HepG2 (cell line): ENCODE results near the gene SYCP2L. TPM values are rescaled to one million over a fixed set of nuclear protein-coding genes. Genes with fewer than 3 reads are reported as not detected.
A peak's percentile ranks its signal among the peaks of the same experiment; 100 is the strongest.

ENCODE experiments used
- DMAP1 ChIP-seq: IDR thresholded peaks from 2 replicates; pipeline ENCODE4 v1.6.1; 2016
- FIP1L1 ChIP-seq: fragments of 200-400 bp; formaldehyde crosslinking; IDR thresholded peaks from 2 replicates; pipeline ENCODE4 v1.6.1; 2018; ENCODE audit warnings: low read depth, mild to moderate bottlenecking, low read length, moderate library complexity, borderline replicate concordance; ENCODE audit not compliant: insufficient read depth
- HDAC2 ChIP-seq: sonication (generic); formaldehyde crosslinking; IDR thresholded peaks from 2 replicates; pipeline ENCODE4 v1.4.0; 2020; ENCODE audit warnings: missing genetic modification reagents
- KAT8 ChIP-seq: IDR thresholded peaks from 2 replicates; pipeline ENCODE4 v1.6.1; 2016; ENCODE audit warnings: missing genetic modification reagents, missing compliant biosample characterization
- MED1 ChIP-seq: sonication (generic); formaldehyde crosslinking; IDR thresholded peaks from 2 replicates; pipeline ENCODE4 v1.4.0; 2020; ENCODE audit warnings: missing genetic modification reagents
- MXD4 ChIP-seq: IDR thresholded peaks from 2 replicates; pipeline ENCODE4 v1.6.1; 2016; ENCODE audit warnings: mild to moderate bottlenecking, missing biosample characterization, missing genetic modification reagents
- NFIC ChIP-seq: IDR thresholded peaks from 2 replicates; pipeline ENCODE4 v1.6.1; 2012; ENCODE audit warnings: mild to moderate bottlenecking, low read length, inconsistent platforms
- NR2F6 ChIP-seq, 2 experiments: IDR thresholded peaks; 2 replicates each; pipeline ENCODE4 v1.6.1; 2016; ENCODE audit warnings: antibody characterized with exemption in 1 of 2, mild to moderate bottlenecking in 1 of 2
- PLSCR1 ChIP-seq: sonication (generic); formaldehyde crosslinking; IDR thresholded peaks from 2 replicates; pipeline ENCODE4 v1.5.0; 2020; ENCODE audit warnings: missing genetic modification reagents, mild to moderate bottlenecking, borderline replicate concordance
- RXRB ChIP-seq: IDR thresholded peaks from 2 replicates; pipeline ENCODE4 v1.6.1; 2016; ENCODE audit warnings: borderline replicate concordance, missing genetic modification reagents, missing compliant biosample characterization
- TGIF2 ChIP-seq: IDR thresholded peaks from 2 replicates; pipeline ENCODE4 v1.6.1; 2016; ENCODE audit warnings: control low read depth, missing compliant biosample characterization
- ZBTB39 ChIP-seq: sonication (generic); formaldehyde crosslinking; IDR thresholded peaks from 2 replicates; pipeline ENCODE4 v1.5.0; 2020; ENCODE audit warnings: missing genetic modification reagents
- ZBTB7B ChIP-seq: sonication (generic); formaldehyde crosslinking; IDR thresholded peaks from 2 replicates; pipeline ENCODE4 v1.4.0; 2020; ENCODE audit warnings: missing genetic modification reagents
- ZNF282 ChIP-seq: fragments of 450-650 bp; IDR thresholded peaks from 2 replicates; pipeline ENCODE4 v1.6.1; 2018; ENCODE audit not compliant: partially characterized antibody
- ZNF460 ChIP-seq: sonication (generic); formaldehyde crosslinking; IDR thresholded peaks from 2 replicates; pipeline ENCODE4 v1.5.1; 2020; ENCODE audit warnings: missing genetic modification reagents, mild to moderate bottlenecking, borderline replicate concordance
- ZNF484 ChIP-seq: sonication (generic); formaldehyde crosslinking; IDR thresholded peaks from 2 replicates; pipeline ENCODE4 v1.5.1; 2020; ENCODE audit warnings: mild to moderate bottlenecking, low read depth, missing genetic modification reagents, borderline replicate concordance
- ZNF850 ChIP-seq: sonication (generic); formaldehyde crosslinking; conservative IDR thresholded peaks from 2 replicates; pipeline ENCODE4 v1.9.0; 2021; ENCODE audit warnings: mild to moderate bottlenecking, missing genetic modification reagents
- ZSCAN25 ChIP-seq: sonication (generic); formaldehyde crosslinking; IDR thresholded peaks from 2 replicates; pipeline ENCODE4 v1.8.0; 2022; ENCODE audit warnings: mild to moderate bottlenecking, missing genetic modification reagents
- polyA plus RNA-seq, 8 experiments: library from polyadenylated mRNA; depleted of rRNA in 3 of 8; stranded (reverse) in 7 of 8; unstranded in 1 of 8; fragments of >200 nt; fragmentation: Illumina TruSeq in 4 of 8; extraction: Trizol in 4 of 8; gene quantifications; 2 replicates each; pipeline versions ENCODE4 v1.2.1 to v1.2.3, GENCODE V29; 2011 to 2016; ENCODE audit warnings: low read depth in 4 of 8, missing spikeins in 1 of 8, mixed read lengths in 1 of 8; ENCODE audit not compliant: insufficient read depth in 1 of 8
- total RNA-seq, 5 experiments: library from RNA; depleted of rRNA; stranded (reverse); fragments of >200 nt; fragmentation: Illumina TruSeq; extraction: Trizol; gene quantifications; 2 replicates each; pipeline ENCODE4 v1.2.3, GENCODE V29; 2016; ENCODE audit warnings: low read depth in 1 of 5
- TF ChIP-seq, protein P1 (sequence below): sonication (generic); formaldehyde crosslinking; IDR thresholded peaks from 2 replicates; pipeline ENCODE4 v1.5.0; 2020; ENCODE audit warnings: missing genetic modification reagents
- TF ChIP-seq, protein P2 (sequence below): sonication (generic); formaldehyde crosslinking; IDR thresholded peaks from 2 replicates; pipeline ENCODE4 v1.8.1; 2022; ENCODE audit warnings: low read depth, mild to moderate bottlenecking, missing genetic modification reagents

SYCP2L gene
- total and polyA plus RNA-seq, 2 of the 13 experiments (the other 11 are each of a cell fraction or from before 2014, with no cell fraction given): 0.22 to 0.54 TPM

GRCh38 chr6:11007715-11008608 is 121.1 kb downstream of the SYCP2L start (continued):
- TF ChIP-seq HDAC2: peak; percentile 40; the same call in 1 of the 2 replicates
- TF ChIP-seq MED1: peak; percentile 72
- TF ChIP-seq KAT8: peak; percentile 27; the same call in 1 of the 2 replicates
- TF ChIP-seq TGIF2 (CRISPR knock-in tag): peak; percentile 68; the same call in 1 of the 2 replicates
- TF ChIP-seq ZNF850 (CRISPR knock-in tag): no peak
- no peak for TF ChIP-seq ZSCAN25 (CRISPR knock-in tag)
- TF ChIP-seq ZNF484: no peak
- peak; percentile 43; the same call in 1 of the 2 replicates for TF ChIP-seq NFIC
- TF ChIP-seq, protein P1, sequence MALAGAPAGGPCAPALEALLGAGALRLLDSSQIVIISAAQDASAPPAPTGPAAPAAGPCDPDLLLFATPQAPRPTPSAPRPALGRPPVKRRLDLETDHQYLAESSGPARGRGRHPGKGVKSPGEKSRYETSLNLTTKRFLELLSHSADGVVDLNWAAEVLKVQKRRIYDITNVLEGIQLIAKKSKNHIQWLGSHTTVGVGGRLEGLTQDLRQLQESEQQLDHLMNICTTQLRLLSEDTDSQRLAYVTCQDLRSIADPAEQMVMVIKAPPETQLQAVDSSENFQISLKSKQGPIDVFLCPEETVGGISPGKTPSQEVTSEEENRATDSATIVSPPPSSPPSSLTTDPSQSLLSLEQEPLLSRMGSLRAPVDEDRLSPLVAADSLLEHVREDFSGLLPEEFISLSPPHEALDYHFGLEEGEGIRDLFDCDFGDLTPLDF (CRISPR knock-in tag): no peak
- TF ChIP-seq ZBTB7B (CRISPR knock-in tag): no peak; the same call in 1 of the 2 replicates
- TF ChIP-seq, protein P2, sequence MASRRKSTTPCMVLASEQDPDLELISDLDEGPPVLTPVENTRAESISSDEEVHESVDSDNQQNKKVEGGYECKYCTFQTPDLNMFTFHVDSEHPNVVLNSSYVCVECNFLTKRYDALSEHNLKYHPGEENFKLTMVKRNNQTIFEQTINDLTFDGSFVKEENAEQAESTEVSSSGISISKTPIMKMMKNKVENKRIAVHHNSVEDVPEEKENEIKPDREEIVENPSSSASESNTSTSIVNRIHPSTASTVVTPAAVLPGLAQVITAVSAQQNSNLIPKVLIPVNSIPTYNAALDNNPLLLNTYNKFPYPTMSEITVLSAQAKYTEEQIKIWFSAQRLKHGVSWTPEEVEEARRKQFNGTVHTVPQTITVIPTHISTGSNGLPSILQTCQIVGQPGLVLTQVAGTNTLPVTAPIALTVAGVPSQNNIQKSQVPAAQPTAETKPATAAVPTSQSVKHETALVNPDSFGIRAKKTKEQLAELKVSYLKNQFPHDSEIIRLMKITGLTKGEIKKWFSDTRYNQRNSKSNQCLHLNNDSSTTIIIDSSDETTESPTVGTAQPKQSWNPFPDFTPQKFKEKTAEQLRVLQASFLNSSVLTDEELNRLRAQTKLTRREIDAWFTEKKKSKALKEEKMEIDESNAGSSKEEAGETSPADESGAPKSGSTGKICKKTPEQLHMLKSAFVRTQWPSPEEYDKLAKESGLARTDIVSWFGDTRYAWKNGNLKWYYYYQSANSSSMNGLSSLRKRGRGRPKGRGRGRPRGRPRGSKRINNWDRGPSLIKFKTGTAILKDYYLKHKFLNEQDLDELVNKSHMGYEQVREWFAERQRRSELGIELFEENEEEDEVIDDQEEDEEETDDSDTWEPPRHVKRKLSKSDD: no peak
- no peak for TF ChIP-seq ZNF282
- TF ChIP-seq DMAP1 (CRISPR knock-in tag): peak; percentile 42; the same call in 1 of the 2 replicates
- peak; percentile 64; the same call in 1 of the 2 replicates for TF ChIP-seq RXRB (CRISPR knock-in tag)
- TF ChIP-seq ZNF460 (CRISPR knock-in tag): no peak
- TF ChIP-seq MXD4 (CRISPR knock-in tag): peak; percentile 63; the same call in 1 of the 2 replicates
- no peak for TF ChIP-seq FIP1L1
- no peak for TF ChIP-seq PLSCR1 (CRISPR knock-in tag)
- no peak for TF ChIP-seq ZBTB39
- TF ChIP-seq NR2F6 (IDR thresholded peaks at IDR 0.05): peak; percentile 50
- peak; percentile 43; the same call in 1 of the 2 replicates for TF ChIP-seq NR2F6 (CRISPR knock-in tag; IDR thresholded peaks at IDR 0.05)
